ENCODE results near the gene ELP4. TPM values are rescaled to one million over a fixed set of nuclear protein-coding genes. Genes with fewer than 3 reads are reported as not detected.
A peak's percentile ranks its signal among the peaks of the same experiment; 100 is the strongest.

Gene ELP4
- total and polyA plus RNA-seq, 5 donors from 2014 or later, result 21.0 to 24.2 (median 21.4) TPM

GRCh38 chr11:31712851-31713250 lies 203.3 kb downstream of the ELP4 start:
- no peaks in the 10 kb centered on the region for H3K36me3 ChIP-seq (ENCODE audit: control insufficient read depth, insufficient read depth, low read length)
- no peak overlapping the region for H3K27ac ChIP-seq (ENCODE audit: insufficient read depth, low read length, poor library complexity, severe bottlenecking)
- H3K9me3 ChIP-seq (ENCODE audit: control insufficient read depth in 2 of 2, low read length in 2 of 2), result no peaks in the 10 kb centered on the region
- H3K27me3 ChIP-seq (ENCODE audit: control insufficient read depth, insufficient read depth, low read length), result no peaks in the 10 kb centered on the region
- peaks cover 9% of the 10 kb centered on the region for H3K36me3 Mint-ChIP-seq
- H3K27me3 Mint-ChIP-seq, result no peaks in the 10 kb centered on the region
- no peak overlapping the region for H3K4me3 ChIP-seq (ENCODE audit: low read depth, low read length)
- ATAC-seq (ENCODE audit: low read depth in 2 of 2) (no peak), DNase-seq (no peak)
- no peaks in the 10 kb centered on the region for H3K4me1 ChIP-seq (ENCODE audit: control insufficient read depth, insufficient read depth, low read length, poor library complexity, severe bottlenecking)
- no peak overlapping the region for H3K27ac Mint-ChIP-seq
- H3K9me3 Mint-ChIP-seq, result peaks cover 0 to 3% (median 0%) of the 10 kb centered on the region in 7 donors
- H3K4me3 Mint-ChIP-seq, result no peak overlapping the region
- H3K4me1 Mint-ChIP-seq, result peaks cover 0 to 5% (median 0%) of the 10 kb centered on the region in 4 donors

DNA sequence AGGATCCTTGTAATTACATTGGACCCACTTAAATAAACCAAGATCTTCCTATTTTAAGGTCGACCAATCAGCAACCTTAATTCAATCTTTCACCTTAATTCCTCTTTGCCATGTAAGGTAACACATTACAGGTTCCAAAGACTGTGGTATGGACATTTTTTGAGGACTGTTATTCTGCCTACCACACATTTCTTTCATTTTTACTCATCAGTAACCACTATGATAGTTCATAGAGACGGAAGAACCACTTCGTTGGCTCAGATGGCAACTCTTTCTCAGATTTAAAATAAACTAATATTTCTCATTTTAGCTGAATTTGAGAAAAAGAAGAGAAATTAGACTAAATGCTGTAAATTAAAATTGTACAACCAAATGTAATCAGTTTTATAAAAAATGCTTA lies 205.3 kb downstream of the ELP4 start:
- H3K27me3 Mint-ChIP-seq, result no peaks in the 10 kb centered on the region
- Histone ChIP-seq H3K27ac (ENCODE audit: insufficient read depth, low read length, poor library complexity, severe bottlenecking) (no peak overlapping the region), H3K4me1 (ENCODE audit: control insufficient read depth, insufficient read depth, low read length, poor library complexity, severe bottlenecking) (no peaks in the 10 kb centered on the region), H3K36me3 (ENCODE audit: control insufficient read depth, insufficient read depth, low read length) (no peaks in the 10 kb centered on the region), H3K4me3 (ENCODE audit: low read depth, low read length) (no peak overlapping the region), H3K9me3 (ENCODE audit: control insufficient read depth in 2 of 2, low read length in 2 of 2) (no peaks in the 10 kb centered on the region), H3K27me3 (ENCODE audit: control insufficient read depth, insufficient read depth, low read length) (no peaks in the 10 kb centered on the region)
- H3K27ac Mint-ChIP-seq, result no peak overlapping the region
- peaks cover 9% of the 10 kb centered on the region for H3K36me3 Mint-ChIP-seq
- H3K4me1 Mint-ChIP-seq, result peaks cover 0 to 5% (median 0%) of the 10 kb centered on the region in 4 donors
- DNase-seq (peak in 1 of 3 donors; percentile 2), ATAC-seq (ENCODE audit: low read depth in 2 of 2) (no peak)
- peaks cover 0 to 3% (median 0%) of the 10 kb centered on the region in 7 donors for H3K9me3 Mint-ChIP-seq
- no peak overlapping the region for H3K4me3 Mint-ChIP-seq

- H3K4me1 Mint-ChIP-seq, result peaks cover 0 to 11% (median 2%) of the 10 kb centered on the region in 4 donors
- H3K27me3 Mint-ChIP-seq, result no peaks in the 10 kb centered on the region
- no peak overlapping the region for H3K27ac ChIP-seq (ENCODE audit: insufficient read depth, low read length, poor library complexity, severe bottlenecking)
- no peaks in the 10 kb centered on the region for H3K9me3 ChIP-seq (ENCODE audit: control insufficient read depth in 2 of 2, low read length in 2 of 2)
- peaks cover 3% of the 10 kb centered on the region for H3K36me3 ChIP-seq (ENCODE audit: control insufficient read depth, insufficient read depth, low read length)
- DNase-seq, result no peak
- no peak for ATAC-seq (ENCODE audit: low read depth in 2 of 2)
- peaks cover 29% of the 10 kb centered on the region for H3K36me3 Mint-ChIP-seq
- no peaks in the 10 kb centered on the region for H3K4me1 ChIP-seq (ENCODE audit: control insufficient read depth, insufficient read depth, low read length, poor library complexity, severe bottlenecking)
- H3K9me3 Mint-ChIP-seq, result peaks cover 0 to 2% (median 0%) of the 10 kb centered on the region in 7 donors
- no peak overlapping the region for H3K27ac Mint-ChIP-seq
- H3K27me3 ChIP-seq (ENCODE audit: control insufficient read depth, insufficient read depth, low read length), result no peaks in the 10 kb centered on the region
- H3K4me3 ChIP-seq (ENCODE audit: low read depth, low read length), result no peak overlapping the region
- H3K4me3 Mint-ChIP-seq, result no peak overlapping the region
These were observed 210.7 kb downstream of the ELP4 start for GRCh38 chr11:31720225-31720624.

DNA sequence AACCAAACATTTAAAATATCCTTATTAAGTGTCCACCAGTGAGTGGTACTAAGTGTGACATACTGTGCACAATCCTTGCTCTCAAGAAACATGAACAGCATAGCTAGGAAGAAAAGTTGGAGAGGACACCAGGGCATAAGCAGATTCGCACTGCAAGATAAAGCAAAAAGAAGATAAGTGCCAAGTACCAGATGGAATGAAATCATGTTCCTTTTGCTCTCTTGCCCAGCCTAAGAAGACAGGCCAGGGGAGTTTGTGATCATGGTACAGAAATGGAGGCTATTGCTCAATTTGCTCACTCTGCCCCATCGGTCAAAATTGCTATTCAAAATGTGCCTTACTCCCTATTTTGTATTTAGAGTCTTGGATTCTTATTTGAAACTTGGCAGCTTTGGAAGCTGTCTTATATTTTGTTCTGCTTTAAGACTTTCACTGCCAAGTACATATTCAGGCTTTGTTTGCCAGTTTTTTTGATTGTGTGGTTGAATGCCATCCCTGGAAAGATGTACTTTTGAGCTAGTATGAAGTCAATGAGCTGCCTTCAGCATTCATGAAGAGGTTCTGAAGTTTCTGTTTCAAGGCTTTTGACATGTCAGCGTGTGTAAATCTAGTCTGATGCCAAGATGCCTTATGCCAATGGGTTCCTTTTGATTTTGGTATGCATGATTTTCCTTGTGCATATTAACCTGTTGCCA lies 211.3 kb downstream of the ELP4 start:
- ATAC-seq (ENCODE audit: low read depth in 2 of 2), result no peak
- H3K4me1 ChIP-seq (ENCODE audit: control insufficient read depth, insufficient read depth, low read length, poor library complexity, severe bottlenecking), result no peaks in the 10 kb centered on the region
- peaks cover 0 to 11% (median 3%) of the 10 kb centered on the region in 4 donors for H3K4me1 Mint-ChIP-seq
- H3K4me3 ChIP-seq (ENCODE audit: low read depth, low read length), result no peak overlapping the region
- H3K27me3 Mint-ChIP-seq, result no peaks in the 10 kb centered on the region
- no peaks in the 10 kb centered on the region for H3K9me3 ChIP-seq (ENCODE audit: control insufficient read depth in 2 of 2, low read length in 2 of 2)
- no peaks in the 10 kb centered on the region for H3K27me3 ChIP-seq (ENCODE audit: control insufficient read depth, insufficient read depth, low read length)
- peaks cover 32% of the 10 kb centered on the region for H3K36me3 Mint-ChIP-seq
- no peak for DNase-seq
- no peak overlapping the region for H3K27ac ChIP-seq (ENCODE audit: insufficient read depth, low read length, poor library complexity, severe bottlenecking)
- H3K9me3 Mint-ChIP-seq, result peaks cover 0 to 2% (median 0%) of the 10 kb centered on the region in 7 donors
- H3K36me3 ChIP-seq (ENCODE audit: control insufficient read depth, insufficient read depth, low read length), result peaks cover 3% of the 10 kb centered on the region
- no peak overlapping the region for H3K4me3 Mint-ChIP-seq
- no peak overlapping the region for H3K27ac Mint-ChIP-seq

- DNase-seq, result no peak
- Mint-ChIP-seq H3K4me1 (peaks cover 0 to 11% (median 4%) of the 10 kb centered on the region in 4 donors), H3K27ac (no peak overlapping the region), H3K27me3 (no peaks in the 10 kb centered on the region), H3K9me3 (peaks cover 0 to 7% (median 0%) of the 10 kb centered on the region in 7 donors), H3K4me3 (no peak overlapping the region), H3K36me3 (peaks cover 38% of the 10 kb centered on the region)
- Histone ChIP-seq H3K36me3 (ENCODE audit: control insufficient read depth, insufficient read depth, low read length) (peaks cover 3% of the 10 kb centered on the region), H3K4me3 (ENCODE audit: low read depth, low read length) (no peak overlapping the region), H3K9me3 (ENCODE audit: control insufficient read depth in 2 of 2, low read length in 2 of 2) (no peaks in the 10 kb centered on the region), H3K27me3 (ENCODE audit: control insufficient read depth, insufficient read depth, low read length) (no peaks in the 10 kb centered on the region), H3K27ac (ENCODE audit: insufficient read depth, low read length, poor library complexity, severe bottlenecking) (no peak overlapping the region), H3K4me1 (ENCODE audit: control insufficient read depth, insufficient read depth, low read length, poor library complexity, severe bottlenecking) (no peaks in the 10 kb centered on the region)
- ATAC-seq (ENCODE audit: low read depth in 2 of 2), result no peak
These were observed 213.2 kb downstream of the ELP4 start for GRCh38 chr11:31722754-31723153.

DNA sequence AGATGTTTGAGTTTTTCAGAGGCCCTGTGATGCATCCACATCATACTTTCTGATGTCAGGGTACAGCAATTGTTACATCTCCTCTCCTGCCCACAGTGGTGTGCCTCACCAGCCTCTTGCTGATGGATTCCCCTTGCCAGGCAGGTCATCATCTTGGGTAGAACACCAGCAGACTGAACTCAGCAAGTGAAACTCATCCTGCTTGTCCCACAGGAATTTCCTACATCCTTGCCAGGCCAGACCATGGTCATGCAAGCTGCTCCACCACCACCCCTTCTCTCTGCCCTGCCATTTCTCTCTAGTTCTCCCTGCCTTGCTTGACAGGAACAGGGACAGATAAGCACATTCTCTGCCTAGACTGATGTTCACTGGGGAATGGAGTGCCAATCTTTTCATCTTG lies 215.6 kb downstream of the ELP4 start:
- Mint-ChIP-seq H3K36me3 (peaks cover 44% of the 10 kb centered on the region), H3K27me3 (no peaks in the 10 kb centered on the region), H3K4me1 (peaks cover 0 to 11% (median 4%) of the 10 kb centered on the region in 4 donors), H3K27ac (peak overlapping the region in 1 of 3 donors; percentile 32), H3K9me3 (peaks cover 0 to 7% (median 0%) of the 10 kb centered on the region in 7 donors), H3K4me3 (no peak overlapping the region)
- DNase-seq (no peak), ATAC-seq (ENCODE audit: low read depth in 2 of 2) (no peak)
- Histone ChIP-seq H3K4me3 (ENCODE audit: low read depth, low read length) (no peak overlapping the region), H3K4me1 (ENCODE audit: control insufficient read depth, insufficient read depth, low read length, poor library complexity, severe bottlenecking) (no peaks in the 10 kb centered on the region), H3K36me3 (ENCODE audit: control insufficient read depth, insufficient read depth, low read length) (peaks cover 3% of the 10 kb centered on the region), H3K9me3 (ENCODE audit: control insufficient read depth in 2 of 2, low read length in 2 of 2) (no peaks in the 10 kb centered on the region), H3K27ac (ENCODE audit: insufficient read depth, low read length, poor library complexity, severe bottlenecking) (no peak overlapping the region), H3K27me3 (ENCODE audit: control insufficient read depth, insufficient read depth, low read length) (no peaks in the 10 kb centered on the region)

GRCh38 chr11:31728432-31728831 lies 218.9 kb downstream of the ELP4 start:
- no peak for DNase-seq
- no peak for ATAC-seq (ENCODE audit: low read depth in 2 of 2)
- H3K9me3 Mint-ChIP-seq, result peaks cover 0 to 20% (median 7%) of the 10 kb centered on the region in 7 donors
- Histone ChIP-seq H3K27me3 (ENCODE audit: control insufficient read depth, insufficient read depth, low read length) (no peaks in the 10 kb centered on the region), H3K4me1 (ENCODE audit: control insufficient read depth, insufficient read depth, low read length, poor library complexity, severe bottlenecking) (no peaks in the 10 kb centered on the region), H3K36me3 (ENCODE audit: control insufficient read depth, insufficient read depth, low read length) (peaks cover 3% of the 10 kb centered on the region), H3K4me3 (ENCODE audit: low read depth, low read length) (no peak overlapping the region), H3K27ac (ENCODE audit: insufficient read depth, low read length, poor library complexity, severe bottlenecking) (no peak overlapping the region), H3K9me3 (ENCODE audit: control insufficient read depth in 2 of 2, low read length in 2 of 2) (peaks cover 14 to 22% of the 10 kb centered on the region in 2 experiments)
- H3K27ac Mint-ChIP-seq, result no peak overlapping the region
- H3K4me1 Mint-ChIP-seq, result peaks cover 0 to 10% (median 3%) of the 10 kb centered on the region in 4 donors
- no peak overlapping the region for H3K4me3 Mint-ChIP-seq
- H3K27me3 Mint-ChIP-seq, result no peaks in the 10 kb centered on the region
- peaks cover 35% of the 10 kb centered on the region for H3K36me3 Mint-ChIP-seq

- DNase-seq (no peak), ATAC-seq (ENCODE audit: low read depth in 2 of 2) (no peak)
- Histone ChIP-seq H3K36me3 (ENCODE audit: control insufficient read depth, insufficient read depth, low read length) (no peaks in the 10 kb centered on the region), H3K4me3 (ENCODE audit: low read depth, low read length) (no peak overlapping the region), H3K27ac (ENCODE audit: insufficient read depth, low read length, poor library complexity, severe bottlenecking) (no peak overlapping the region), H3K4me1 (ENCODE audit: control insufficient read depth, insufficient read depth, low read length, poor library complexity, severe bottlenecking) (no peaks in the 10 kb centered on the region), H3K9me3 (ENCODE audit: control insufficient read depth in 2 of 2, low read length in 2 of 2) (peaks cover 0 to 2% of the 10 kb centered on the region in 2 experiments), H3K27me3 (ENCODE audit: control insufficient read depth, insufficient read depth, low read length) (no peaks in the 10 kb centered on the region)
- no peaks in the 10 kb centered on the region for H3K27me3 Mint-ChIP-seq
- peaks cover 3% of the 10 kb centered on the region for H3K36me3 Mint-ChIP-seq
- H3K27ac Mint-ChIP-seq, result no peak overlapping the region
- H3K9me3 Mint-ChIP-seq, result peaks cover 0 to 28% (median 6%) of the 10 kb centered on the region in 7 donors
- no peak overlapping the region for H3K4me3 Mint-ChIP-seq
- H3K4me1 Mint-ChIP-seq, result no peaks in the 10 kb centered on the region
These were observed 230.6 kb downstream of the ELP4 start for GRCh38 chr11:31740131-31740530.
